H9 (cell line): ENCODE measurements around the gene DENND1A. TPM values are rescaled to one million over a fixed set of nuclear protein-coding genes. Genes with fewer than 3 reads are reported as not detected.

ENCODE experiments used
- DNase-seq: peaks from one replicate; pipeline ENCODE4 v3.0.0-alpha.2; 2017
- H2AFZ ChIP-seq: one replicate; pipeline ENCODE4 v1.6.1; 2013; ENCODE audit warnings: mild to moderate bottlenecking, low read length, control low read depth, moderate library complexity
- H2AK5ac ChIP-seq: 2 replicates; pipeline ENCODE4 v1.6.1; 2013; ENCODE audit warnings: low read length, control low read depth, mixed read lengths; ENCODE audit not compliant: insufficient read length
- H2BK120ac ChIP-seq: one replicate; pipeline ENCODE4 v1.6.1; 2013; ENCODE audit warnings: low read depth, mild to moderate bottlenecking, low read length, control low read depth, inconsistent platforms; ENCODE audit not compliant: poor library complexity, severe bottlenecking
- H2BK12ac ChIP-seq: 2 replicates; pipeline ENCODE4 v1.6.1; 2013; ENCODE audit warnings: low read length, control low read depth, mixed read lengths, low read depth; ENCODE audit not compliant: insufficient read length
- H2BK15ac ChIP-seq: 2 replicates; pipeline ENCODE4 v1.6.1; 2013; ENCODE audit warnings: low read depth, low read length, control low read depth
- H2BK20ac ChIP-seq: one replicate; pipeline ENCODE4 v1.6.1; 2013; ENCODE audit warnings: low read depth, mild to moderate bottlenecking, low read length, control low read depth, inconsistent platforms; ENCODE audit not compliant: poor library complexity, severe bottlenecking
- H2BK5ac ChIP-seq: 2 replicates; pipeline ENCODE4 v1.6.1; 2013; ENCODE audit warnings: low read length, control low read depth, mixed read lengths; ENCODE audit not compliant: insufficient read length
- H3K14ac ChIP-seq: 2 replicates; pipeline ENCODE4 v1.6.1; 2013; ENCODE audit warnings: low read length, control low read depth; ENCODE audit not compliant: insufficient read depth
- H3K18ac ChIP-seq: 2 replicates; pipeline ENCODE4 v1.6.1; 2013; ENCODE audit warnings: low read depth, mild to moderate bottlenecking, mixed read lengths, low read length, control low read depth; ENCODE audit not compliant: insufficient read length
- H3K23ac ChIP-seq: 2 replicates; pipeline ENCODE4 v1.6.1; 2013; ENCODE audit warnings: low read length, control low read depth, mixed read lengths, low read depth; ENCODE audit not compliant: insufficient read length
- H3K23me2 ChIP-seq: 2 replicates; pipeline ENCODE4 v1.6.1; 2013; ENCODE audit warnings: low read depth, mild to moderate bottlenecking, mixed read lengths, low read length, control low read depth; ENCODE audit not compliant: insufficient read length, poor library complexity, severe bottlenecking
- H3K27ac ChIP-seq: 2 replicates; pipeline ENCODE4 v1.5.1; 2013; ENCODE audit warnings: low read length, control low read depth, mixed read lengths, low read depth; ENCODE audit not compliant: insufficient read length
- H3K27me3 ChIP-seq: 2 replicates; pipeline ENCODE4 v1.6.1; 2013; ENCODE audit warnings: low read length, control low read depth, inconsistent platforms; ENCODE audit not compliant: insufficient read depth
- H3K4ac ChIP-seq: 2 replicates; pipeline ENCODE4 v1.6.1; 2013; ENCODE audit warnings: low read depth, mild to moderate bottlenecking, control low read depth, inconsistent platforms, low read length, moderate library complexity
- H3K4me1 ChIP-seq: 2 replicates; pipeline ENCODE4 v1.6.1; 2013; ENCODE audit warnings: low read length, control low read depth, inconsistent platforms; ENCODE audit not compliant: insufficient read depth
- H3K4me2 ChIP-seq: 2 replicates; pipeline ENCODE4 v1.6.1; 2013; ENCODE audit warnings: low read length, control low read depth, mixed read lengths; ENCODE audit not compliant: insufficient read length, insufficient read depth
- H3K56ac ChIP-seq: 2 replicates; pipeline ENCODE4 v1.6.1; 2013; ENCODE audit warnings: low read depth, mild to moderate bottlenecking, mixed read lengths, low read length, control low read depth; ENCODE audit not compliant: insufficient read length
- H3K79me1 ChIP-seq: 2 replicates; pipeline ENCODE4 v1.6.1; 2013; ENCODE audit warnings: low read depth, mild to moderate bottlenecking, moderate library complexity, low read length, control low read depth, inconsistent platforms; ENCODE audit not compliant: insufficient read depth, poor library complexity, severe bottlenecking
- H3K79me2 ChIP-seq: 2 replicates; pipeline ENCODE4 v1.6.1; 2013; ENCODE audit warnings: low read length, control low read depth, inconsistent platforms; ENCODE audit not compliant: insufficient read depth
- H3K9ac ChIP-seq: 2 replicates; pipeline ENCODE4 v1.6.1; 2013; ENCODE audit warnings: low read length, control low read depth, mixed read lengths; ENCODE audit not compliant: insufficient read length; ENCODE audit errors: extremely low read depth
- H3K9me3 ChIP-seq: one replicate; pipeline ENCODE4 v1.6.1; 2013; ENCODE audit warnings: low read depth, low read length, inconsistent platforms; ENCODE audit not compliant: control insufficient read depth
- H3T11ph ChIP-seq: one replicate; pipeline ENCODE4 v1.6.1; 2013; ENCODE audit warnings: mild to moderate bottlenecking, low read length, control low read depth, inconsistent platforms
- H4K20me1 ChIP-seq: one replicate; pipeline ENCODE4 v1.6.1; 2013; ENCODE audit not compliant: control insufficient read depth, insufficient read length, insufficient read depth
- H4K5ac ChIP-seq: 2 replicates; pipeline ENCODE4 v1.6.1; 2013; ENCODE audit warnings: low read depth, mild to moderate bottlenecking, mixed read lengths, low read length, control low read depth; ENCODE audit not compliant: insufficient read length
- H4K8ac ChIP-seq: replicated peaks from 2 replicates; pipeline ENCODE4 v1.6.1; 2013; ENCODE audit warnings: low read length, control low read depth, mixed read lengths, low read depth; ENCODE audit not compliant: insufficient read length
- H4K91ac ChIP-seq: 2 replicates; pipeline ENCODE4 v1.6.1; 2013; ENCODE audit warnings: low read depth, mild to moderate bottlenecking, moderate library complexity, mixed read lengths, low read length, control low read depth; ENCODE audit not compliant: insufficient read length
- H3K27ac Mint-ChIP-seq, 3 experiments: 2 replicates in 2 of 3; 3 replicates in 1 of 3; pipeline ENCODE4 v1.8.0; 2020 to 2021; ENCODE audit warnings: mixed read lengths in 3 of 3, mild to moderate bottlenecking in 1 of 3, moderate library complexity in 1 of 3
- H3K27me3 Mint-ChIP-seq: 2 replicates; pipeline ENCODE4 v1.8.0; 2021; ENCODE audit warnings: low read depth, mild to moderate bottlenecking, moderate library complexity, mixed read lengths
- H3K36me3 Mint-ChIP-seq, 3 experiments: 2 replicates in 2 of 3; 3 replicates in 1 of 3; pipeline ENCODE4 v1.8.0; 2020 to 2021; ENCODE audit warnings: low read depth in 3 of 3, mixed read lengths in 3 of 3; ENCODE audit not compliant: insufficient read depth in 1 of 3
- H3K4me1 Mint-ChIP-seq, 2 experiments: 2 replicates each; pipeline ENCODE4 v1.8.0; 2020; ENCODE audit warnings: mixed read lengths in 2 of 2
- H3K4me3 Mint-ChIP-seq, 2 experiments: 2 replicates in 1 of 2; 3 replicates in 1 of 2; pipeline ENCODE4 v1.8.0; 2020 to 2021; ENCODE audit warnings: mild to moderate bottlenecking in 2 of 2, mixed read lengths in 2 of 2, moderate library complexity in 1 of 2
- H3K9me3 Mint-ChIP-seq, 2 experiments: 2 replicates in 1 of 2; 3 replicates in 1 of 2; pipeline ENCODE4 v1.8.0; 2020; ENCODE audit warnings: mild to moderate bottlenecking in 2 of 2, mixed read lengths in 2 of 2, moderate library complexity in 1 of 2
- CTCF ChIP-seq: fragments of 200-600 bp; sonication (generic); conservative IDR thresholded peaks from 3 replicates; pipeline ENCODE4 v1.8.0; 2021; ENCODE audit warnings: antibody characterized with exemption, mild to moderate bottlenecking
- WGBS: extraction: QIAGEN DNeasy Blood & Tissue Kit; methylation state at CpG from one replicate; pipeline ENCODE4 v1.1.7; 2013; ENCODE audit warnings: missing lambda C conversion rate, low lambda C conversion rate, mixed read lengths; ENCODE audit not compliant: insufficient read length; ENCODE audit errors: extremely low coverage; 5-methylcytosine and 5-hydroxymethylcytosine counted together
- total RNA-seq: library from RNA; stranded (reverse); gene quantifications from 2 replicates; pipeline ENCODE4 v1.2.1, GENCODE V29; 2021

The DENND1A gene
- total RNA-seq, 1 experiment from 2014 or later = 20.4 TPM

DNA sequence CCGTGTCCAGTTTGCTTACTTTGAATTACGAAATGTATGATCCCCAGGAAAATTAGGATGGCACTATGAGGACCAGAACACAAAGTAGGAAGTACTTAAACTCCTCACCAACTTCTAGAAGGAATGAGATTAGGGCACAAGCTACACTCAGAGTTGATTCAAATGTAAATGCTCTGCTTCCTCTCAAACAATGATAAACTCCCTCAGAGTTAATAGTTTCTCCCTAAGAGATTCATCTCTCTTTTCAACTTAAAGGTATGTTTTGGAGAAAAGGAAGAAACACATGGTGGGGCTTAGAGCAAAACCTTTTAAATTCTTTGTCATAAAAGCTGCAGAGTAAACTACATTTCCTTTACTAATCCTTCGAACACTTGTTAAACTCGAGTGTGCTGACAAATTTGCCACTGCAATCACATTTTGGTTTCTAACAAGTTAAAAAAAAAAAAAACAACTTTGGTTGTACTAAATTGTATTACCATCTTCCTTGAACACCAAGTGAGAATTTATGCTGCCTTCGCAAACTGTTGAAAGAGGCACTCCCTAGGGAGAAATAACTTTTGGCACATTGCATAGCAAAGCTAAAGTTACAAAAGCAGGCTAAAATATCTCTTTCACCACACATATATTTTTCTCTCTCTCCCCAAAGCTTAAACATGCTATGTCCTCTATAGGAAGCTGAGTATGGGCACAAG lies 66.6 kb downstream of the DENND1A start:
- peak overlapping the region; percentile 52 for H3K4me2 ChIP-seq
- no peak for DNase-seq

More for the DNA sequence above, 66.6 kb downstream of the DENND1A start:
- Histone ChIP-seq H3K27ac (peak overlapping the region; percentile 63), H2BK20ac (no peak overlapping the region), H4K8ac (no peak overlapping the region), H3K79me1 (no peaks in the 10 kb centered on the region), H2BK5ac (no peak overlapping the region), H4K5ac (no peak overlapping the region), H4K91ac (no peak overlapping the region), H3K23me2 (no peaks in the 10 kb centered on the region), H3K4me1 (peaks cover 9% of the 10 kb centered on the region; the same call in 1 of the 2 replicates), H3K4ac (no peak overlapping the region), H3K9ac (no peak overlapping the region), H3K23ac (no peak overlapping the region), H3K14ac (no peak overlapping the region), H3K18ac (no peak overlapping the region), H2BK120ac (no peak overlapping the region), H3K79me2 (no peaks in the 10 kb centered on the region), H3K56ac (no peak overlapping the region), H2BK12ac (no peak overlapping the region), H2AK5ac (no peak overlapping the region), H2BK15ac (no peak overlapping the region), H3T11ph (no peak overlapping the region), H3K27me3 (no peaks in the 10 kb centered on the region; the same call in 1 of the 2 replicates), H3K9me3 (no peaks in the 10 kb centered on the region), H4K20me1 (no peaks in the 10 kb centered on the region), H2AFZ (no peak overlapping the region)
- no CpG with 5 or more reads among the region's 5 CpGs for whole genome bisulfite sequencing
- Mint-ChIP-seq H3K4me1 (peaks cover 77 to 88% of the 10 kb centered on the region in 2 experiments), H3K27me3 (peaks cover 68% of the 10 kb centered on the region), H3K27ac (peak overlapping the region; percentile 57 to 97 (median 81); a peak in 5 of 7 replicates), H3K9me3 (no peaks in the 10 kb centered on the region), H3K36me3 (peaks cover 0 to 2% (median 0%) of the 10 kb centered on the region in 3 experiments; a peak in 1 of 7 replicates), H3K4me3 (peak overlapping the region; percentile 30 to 65; a peak in 4 of 5 replicates)
- TF ChIP-seq CTCF = no peak
